Pancreas (tissue), 10 donors: Measurements from ENCODE around the gene MYBPHL. TPM values are rescaled to one million over a fixed set of nuclear protein-coding genes. Genes with fewer than 3 reads are reported as not detected.

Experiments
- ATAC-seq, 4 donors: fragments of 200-7000 bp; cut with Tn5 transposase; one replicate each; pipeline versions ENCODE4 v1.8.0 to v1.9.1; 2020; ENCODE audit warnings: mild to moderate bottlenecking in 4 of 4, moderate library complexity in 4 of 4
- DNase-seq, 6 donors: peaks; one replicate each; pipeline ENCODE4 v3.0.0-alpha.2; 2020
- FAIRE-seq: peaks from 2 replicates; lab custom pipeline; 2012; peaks lifted over from hg19 to GRCh38; lab: Jason Lieb, UNC
- H3K27ac ChIP-seq, 4 donors: fragments of 200-600 bp; sonication (generic); 1 replicate in 3 of 4; 2 replicates in 1 of 4; pipeline versions ENCODE4 v1.5.0 to v1.8.0; 2020
- H3K27me3 ChIP-seq, 4 donors: fragments of 200-600 bp; one replicate each; pipeline ENCODE4 v1.8.0; 2021
- H3K36me3 ChIP-seq, 3 donors: fragments of 200-600 bp; sonication (generic) in 1 of 3; one replicate each; pipeline versions ENCODE4 v1.5.0 to v1.8.0; 2020 to 2021
- H3K4me1 ChIP-seq, 3 donors: fragments of 200-600 bp; one replicate each; pipeline ENCODE4 v1.8.0; 2021
- H3K4me3 ChIP-seq, 4 donors: fragments of 200-600 bp; sonication (generic) in 2 of 4; one replicate each; pipeline versions ENCODE4 v1.5.0 to v1.8.0; 2020 to 2021
- H3K9me3 ChIP-seq, 4 donors: fragments of 200-600 bp; one replicate each; pipeline ENCODE4 v1.8.0; 2021
- CTCF ChIP-seq, 4 donors: fragments of 200-600 bp; sonication (generic) in 3 of 4; IDR thresholded peaks; one replicate each; pipeline versions ENCODE4 v1.5.0 to v1.8.0; 2021; ENCODE audit warnings: antibody characterized with exemption in 4 of 4
- WGBS, 2 donors: extraction: QIAGEN DNeasy Blood & Tissue Kit; methylation state at CpG; one replicate each; pipeline ENCODE4 v1.1.7; 2013; 5-methylcytosine and 5-hydroxymethylcytosine counted together
- intact Hi-C, 3 donors: fragments of 100-400 bp; cut with DNase I; formaldehyde crosslinking; loops; one replicate each; pipeline versions ENCODE4 v1.11.1 to v1.14.2; 2022
- polyA plus RNA-seq, 2 donors: library from polyadenylated mRNA; stranded (reverse); fragments of 200-250 nt; gene quantifications; one replicate each; pipeline ENCODE4 v1.2.3, GENCODE V29; 2013
- total RNA-seq, 6 donors: library from RNA; stranded (reverse); fragmentation: NEBNext Ultra II Directional in 4 of 6; extraction: Animal tissue kit (Norgen Biotek cat#: 25700) in 4 of 6; gene quantifications; one replicate each; pipeline versions ENCODE4 v1.2.1 to v1.2.4, GENCODE V29; 2021 to 2023
- donor health status: healthy with polysubstance abuse.
- donor health status: DM: no; HTN: no; CAD: no; lungs with moderate emphysema.
- donor health status: DM: no; HTN: no; CAD: no.
- donor health status: control.
- donor health status: control.
- donor health status: Bipolar disorder and iron deficiency.
- donor health status: DM: yes; HTN: yes; CAD: no.
- donor health status: DM: no; HTN: no; CAD: no.
- donor health status: DM: no; HTN: no; CAD: no.
- donor health status: DM: yes; HTN: yes; CAD: no.

The MYBPHL gene
- total and polyA plus RNA-seq, 8 donors, result 0.26 to 1.1 (median 0.27) TPM; not detected in 4

- intact Hi-C loops, result no loop called here
- WGBS, 2 donors, result 87 to 88% methylated on average over 4 of the region's 4 CpGs
- no peak for TF ChIP-seq CTCF (IDR thresholded peaks at IDR 0.05)
- no peak for FAIRE-seq
- H3K27me3 ChIP-seq, result no peaks in the 10 kb centered on the region
- DNase-seq, result no peak
- H3K4me3 ChIP-seq, result no peak overlapping the region
- no peaks in the 10 kb centered on the region for H3K4me1 ChIP-seq
- H3K36me3 ChIP-seq, result peaks cover 0 to 30% (median 12%) of the 10 kb centered on the region in 3 donors
- no peaks in the 10 kb centered on the region for H3K9me3 ChIP-seq
- no peak for ATAC-seq
- H3K27ac ChIP-seq, result no peak overlapping the region
Observed at GRCh38 chr1:109335091-109335490, 28.3 kb upstream of the MYBPHL start.

GRCh38 chr1:109331113-109331512, 24.3 kb upstream of the MYBPHL start:
- no peaks in the 10 kb centered on the region for H3K4me1 ChIP-seq
- ATAC-seq (no peak), DNase-seq (no peak), FAIRE-seq (peak; percentile 32)
- H3K27me3 ChIP-seq, result no peaks in the 10 kb centered on the region
- intact Hi-C loops, result no loop called here
- peaks cover 0 to 32% (median 10%) of the 10 kb centered on the region in 3 donors for H3K36me3 ChIP-seq
- no peaks in the 10 kb centered on the region for H3K9me3 ChIP-seq
- no peak overlapping the region for H3K4me3 ChIP-seq
- H3K27ac ChIP-seq, result no peak overlapping the region
- no peak for TF ChIP-seq CTCF (IDR thresholded peaks at IDR 0.05)

GRCh38 chr1:109327285-109327684, 20.5 kb upstream of the MYBPHL start:
- Histone ChIP-seq H3K36me3 (peaks cover 0 to 16% (median 7%) of the 10 kb centered on the region in 3 donors), H3K4me3 (no peak overlapping the region), H3K4me1 (no peaks in the 10 kb centered on the region), H3K9me3 (no peaks in the 10 kb centered on the region), H3K27ac (no peak overlapping the region), H3K27me3 (no peaks in the 10 kb centered on the region)
- no peak for TF ChIP-seq CTCF (IDR thresholded peaks at IDR 0.05)
- 88 to 95% methylated on average over 5 of the region's 5 CpGs for WGBS, 2 donors
- no peak for FAIRE-seq
- DNase-seq, result no peak
- ATAC-seq, result no peak
- intact Hi-C loops, result no loop called here

GRCh38 chr1:109322974-109323373, 16.2 kb upstream of the MYBPHL start:
- ATAC-seq (no peak), DNase-seq (no peak), FAIRE-seq (no peak)
- no peaks in the 10 kb centered on the region for H3K9me3 ChIP-seq
- H3K4me3 ChIP-seq, result no peak overlapping the region
- H3K27me3 ChIP-seq, result no peaks in the 10 kb centered on the region
- H3K4me1 ChIP-seq, result no peaks in the 10 kb centered on the region
- peaks cover 0 to 30% (median 3%) of the 10 kb centered on the region in 3 donors for H3K36me3 ChIP-seq
- 93 to 94% methylated on average over 6 of the region's 6 CpGs for WGBS, 2 donors
- TF ChIP-seq CTCF (IDR thresholded peaks at IDR 0.05), result no peak
- no peak overlapping the region for H3K27ac ChIP-seq
- intact Hi-C loops, result no loop called here

- H3K27me3 ChIP-seq, result no peaks in the 10 kb centered on the region
- H3K4me1 ChIP-seq, result no peaks in the 10 kb centered on the region
- H3K36me3 ChIP-seq, result peaks cover 0 to 24% (median 0%) of the 10 kb centered on the region in 3 donors
- ATAC-seq, result no peak
- H3K4me3 ChIP-seq, result no peak overlapping the region
- DNase-seq, result no peak
- H3K27ac ChIP-seq, result no peak overlapping the region
- intact Hi-C loops, result no loop called here
- FAIRE-seq, result no peak
- no peak for TF ChIP-seq CTCF (IDR thresholded peaks at IDR 0.05)
- 90 to 97% methylated on average over 3 of the region's 3 CpGs for WGBS, 2 donors
- no peaks in the 10 kb centered on the region for H3K9me3 ChIP-seq
Observed at GRCh38 chr1:109319114-109319513, 12.3 kb upstream of the MYBPHL start.
